PFSK-1 (cell line): ENCODE data around the gene OAT.

Experiments
- POLR2AphosphoS5 ChIP-seq: IDR thresholded peaks from 2 replicates; pipeline ENCODE4 v1.6.1; 2012; ENCODE audit warnings: low read depth, mild to moderate bottlenecking, control low read depth, low read length, moderate library complexity
- REST ChIP-seq, 2 experiments: IDR thresholded peaks; 2 replicates each; pipeline versions ENCODE4 v1.6.1 to v1.8.0; 2011 to 2012; ENCODE audit warnings: low read depth in 2 of 2, low read length in 2 of 2, control low read depth in 1 of 2, inconsistent platforms in 1 of 2, mild to moderate bottlenecking in 1 of 2, moderate library complexity in 1 of 2; ENCODE audit not compliant: insufficient read depth in 1 of 2

GRCh38 chr10:124362568-124362967 lies 56.2 kb downstream of the OAT start:
- no peak for TF ChIP-seq REST (IDR thresholded peaks at IDR 0.05; ENCODE audit: insufficient read depth in 1 of 2, low read depth in 2 of 2, low read length in 2 of 2)
- TF ChIP-seq POLR2AphosphoS5, result no peak
